Measurements from ENCODE around the gene ORC6. TPM values are rescaled to one million over a fixed set of nuclear protein-coding genes. Genes with fewer than 3 reads are reported as not detected.

Gene ORC6
- total RNA-seq, 4 donors from 2014 or later: 0.60 to 4.9 (median 2.7) TPM; not detected in 1

GRCh38 chr16:46721885-46722284 is 32.4 kb downstream of the ORC6 start:
- in situ Hi-C loops (cut with MboI; ENCODE audit: low pct_ligation_motif_present in 1 of 4, low pct_unique_long_range_greater_than_20kb in 1 of 4, low sequenced_read_pairs in 3 of 4): no loop called here
- TF ChIP-seq CTCF (IDR thresholded peaks at IDR 0.05): no peak
- no peak for TF ChIP-seq POLR2A (IDR thresholded peaks at IDR 0.05)
- no peak for TF ChIP-seq EP300 (IDR thresholded peaks at IDR 0.05; ENCODE audit: low read depth)
- TF ChIP-seq POLR2AphosphoS5 (IDR thresholded peaks at IDR 0.05): no peak
- no peaks in the 10 kb centered on the region for H3K27me3 ChIP-seq
- no peaks in the 10 kb centered on the region for H3K9me3 ChIP-seq
- WGBS, 2 donors (ENCODE audit: low coverage in 1 of 2): 77 to 100% methylated on average over 1 to 4 of the region's 4 CpGs
- no peaks in the 10 kb centered on the region for H3K4me1 ChIP-seq
- no peaks in the 10 kb centered on the region for H3K36me3 ChIP-seq
- no peak for DNase-seq
- no peak overlapping the region for H3K27ac ChIP-seq
- intact Hi-C loops (cut with DNase I; ENCODE audit: low total_unique reads): no loop called here
- H3K4me3 ChIP-seq: no peak overlapping the region

- intact Hi-C loops (cut with DNase I; ENCODE audit: low total_unique reads) (no loop called here), in situ Hi-C loops (cut with MboI; ENCODE audit: low pct_ligation_motif_present in 1 of 4, low pct_unique_long_range_greater_than_20kb in 1 of 4, low sequenced_read_pairs in 3 of 4) (no loop called here)
- H3K27ac ChIP-seq: no peak overlapping the region
- WGBS, 2 donors (ENCODE audit: low coverage in 1 of 2): 97 to 100% methylated on average over 1 to 7 of the region's 7 CpGs
- DNase-seq: no peak
- H3K27me3 ChIP-seq: no peaks in the 10 kb centered on the region
- H3K36me3 ChIP-seq: no peaks in the 10 kb centered on the region
- TF ChIP-seq CTCF (IDR thresholded peaks at IDR 0.05): no peak
- no peaks in the 10 kb centered on the region for H3K4me1 ChIP-seq
- H3K4me3 ChIP-seq: no peak overlapping the region
- H3K9me3 ChIP-seq: no peaks in the 10 kb centered on the region
These were observed 37.7 kb downstream of the ORC6 start for GRCh38 chr16:46727184-46727583.

GRCh38 chr16:46727630-46728029 is 38.2 kb downstream of the ORC6 start:
- Histone ChIP-seq H3K36me3 (no peaks in the 10 kb centered on the region), H3K27me3 (no peaks in the 10 kb centered on the region), H3K4me1 (no peaks in the 10 kb centered on the region), H3K4me3 (no peak overlapping the region), H3K9me3 (no peaks in the 10 kb centered on the region), H3K27ac (no peak overlapping the region)
- in situ Hi-C loops (cut with MboI; ENCODE audit: low pct_ligation_motif_present in 1 of 4, low pct_unique_long_range_greater_than_20kb in 1 of 4, low sequenced_read_pairs in 3 of 4): no loop called here
- intact Hi-C loops (cut with DNase I; ENCODE audit: low total_unique reads): no loop called here
- DNase-seq: no peak
- WGBS, 2 donors (ENCODE audit: low coverage in 1 of 2): 68 to 79% methylated on average over 4 to 9 of the region's 9 CpGs
- no peak for TF ChIP-seq POLR2A (IDR thresholded peaks at IDR 0.05)
- no peak for TF ChIP-seq EP300 (IDR thresholded peaks at IDR 0.05; ENCODE audit: low read depth)
- TF ChIP-seq POLR2AphosphoS5 (IDR thresholded peaks at IDR 0.05): no peak
- no peak for TF ChIP-seq CTCF (IDR thresholded peaks at IDR 0.05)

GRCh38 chr16:46728806-46729205 is 39.3 kb downstream of the ORC6 start:
- Histone ChIP-seq H3K4me1 (no peaks in the 10 kb centered on the region), H3K27ac (no peak overlapping the region), H3K9me3 (no peaks in the 10 kb centered on the region), H3K4me3 (no peak overlapping the region), H3K36me3 (no peaks in the 10 kb centered on the region), H3K27me3 (no peaks in the 10 kb centered on the region)
- DNase-seq: no peak
- in situ Hi-C loops (cut with MboI; ENCODE audit: low pct_ligation_motif_present in 1 of 4, low pct_unique_long_range_greater_than_20kb in 1 of 4, low sequenced_read_pairs in 3 of 4) (no loop called here), intact Hi-C loops (cut with DNase I; ENCODE audit: low total_unique reads) (no loop called here)
- no peak for TF ChIP-seq EP300 (IDR thresholded peaks at IDR 0.05; ENCODE audit: low read depth)
- TF ChIP-seq POLR2AphosphoS5 (IDR thresholded peaks at IDR 0.05): no peak
- TF ChIP-seq CTCF (IDR thresholded peaks at IDR 0.05): no peak
- no peak for TF ChIP-seq POLR2A (IDR thresholded peaks at IDR 0.05)
- WGBS, 2 donors (ENCODE audit: low coverage in 1 of 2): 82 to 88% methylated on average over 10 to 11 of the region's 14 CpGs
